Thyroid gland (tissue), 4 donors: ENCODE results near the gene DGUOK.

Source experiments
- POLR2A ChIP-seq, 2 donors: fragments of 450-650 bp; IDR thresholded peaks; one replicate each; pipeline ENCODE4 v1.6.1; 2017; ENCODE audit warnings: antibody characterized with exemption in 2 of 2, mild to moderate bottlenecking in 2 of 2, moderate library complexity in 1 of 2
- TF ChIP-seq, protein P1 (sequence below), 6 experiments: fragments of 200-600 bp in 3 of 6; fragments of 450-650 bp in 3 of 6; sonication (generic) in 3 of 6; IDR thresholded peaks; one replicate each; pipeline ENCODE4 v1.5.1; 2016 to 2019; ENCODE audit warnings: antibody characterized with exemption in 6 of 6, mild to moderate bottlenecking in 2 of 6, inconsistent platforms in 1 of 6, moderate library complexity in 1 of 6

DNA sequence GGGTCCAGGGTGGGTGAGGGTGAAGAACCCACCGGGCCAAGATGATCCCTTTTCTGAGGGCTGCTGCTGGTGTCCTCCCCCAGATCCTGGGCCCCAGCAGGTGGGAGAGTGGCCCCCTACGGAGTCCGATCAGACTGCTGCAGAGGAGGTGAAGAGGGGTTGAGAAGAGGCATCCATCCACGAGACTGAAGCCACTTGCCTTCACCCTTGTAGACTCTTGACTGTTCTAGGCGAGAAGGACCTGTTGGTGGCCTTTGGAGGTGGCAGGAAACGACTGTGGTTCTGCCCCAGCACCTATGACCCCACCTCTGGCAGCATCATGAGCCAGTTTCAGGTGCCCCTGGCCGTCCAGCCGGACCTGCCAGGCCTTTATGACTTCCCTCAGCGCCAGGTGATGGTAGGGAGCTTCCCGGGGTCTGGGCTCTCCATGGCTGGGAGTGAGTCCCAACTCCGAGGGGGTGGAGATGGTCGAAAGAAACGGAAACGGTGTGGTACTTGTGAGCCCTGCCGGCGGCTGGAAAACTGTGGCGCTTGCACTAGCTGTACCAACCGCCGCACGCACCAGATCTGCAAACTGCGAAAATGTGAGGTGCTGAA is 59.5 kb downstream of the DGUOK start:
- TF ChIP-seq, protein P1, sequence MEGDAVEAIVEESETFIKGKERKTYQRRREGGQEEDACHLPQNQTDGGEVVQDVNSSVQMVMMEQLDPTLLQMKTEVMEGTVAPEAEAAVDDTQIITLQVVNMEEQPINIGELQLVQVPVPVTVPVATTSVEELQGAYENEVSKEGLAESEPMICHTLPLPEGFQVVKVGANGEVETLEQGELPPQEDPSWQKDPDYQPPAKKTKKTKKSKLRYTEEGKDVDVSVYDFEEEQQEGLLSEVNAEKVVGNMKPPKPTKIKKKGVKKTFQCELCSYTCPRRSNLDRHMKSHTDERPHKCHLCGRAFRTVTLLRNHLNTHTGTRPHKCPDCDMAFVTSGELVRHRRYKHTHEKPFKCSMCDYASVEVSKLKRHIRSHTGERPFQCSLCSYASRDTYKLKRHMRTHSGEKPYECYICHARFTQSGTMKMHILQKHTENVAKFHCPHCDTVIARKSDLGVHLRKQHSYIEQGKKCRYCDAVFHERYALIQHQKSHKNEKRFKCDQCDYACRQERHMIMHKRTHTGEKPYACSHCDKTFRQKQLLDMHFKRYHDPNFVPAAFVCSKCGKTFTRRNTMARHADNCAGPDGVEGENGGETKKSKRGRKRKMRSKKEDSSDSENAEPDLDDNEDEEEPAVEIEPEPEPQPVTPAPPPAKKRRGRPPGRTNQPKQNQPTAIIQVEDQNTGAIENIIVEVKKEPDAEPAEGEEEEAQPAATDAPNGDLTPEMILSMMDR (IDR thresholded peaks at IDR 0.05) = no peak
- no peak for TF ChIP-seq POLR2A (IDR thresholded peaks at IDR 0.05)
